BE2C (cell line): ENCODE measurements around the gene FBXO10.
A peak's percentile ranks its signal among the peaks of the same experiment; 100 is the strongest.
"Not testable (repeated sequence)": the region's sequence is repeated elsewhere in the genome, so short reads cannot be mapped to it uniquely, and the experiment has no call there.

Source experiments
- DNase-seq: peaks from one replicate; pipeline ENCODE4 v3.0.0-alpha.2; 2020
- H3K27me3 ChIP-seq: fragments of 250-450 bp; sonication (Bioruptor Pico); 2 replicates; pipeline ENCODE4 v1.5.1; 2020; ENCODE audit warnings: mild to moderate bottlenecking
- H3K36me3 ChIP-seq: fragments of 250-450 bp; sonication (Bioruptor Pico); 2 replicates; pipeline ENCODE4 v1.5.1; 2020; ENCODE audit warnings: mild to moderate bottlenecking
- H3K4me1 ChIP-seq: fragments of 250-450 bp; sonication (Bioruptor Pico); 2 replicates; pipeline ENCODE4 v1.5.1; 2020
- H3K4me3 ChIP-seq: 2 replicates; pipeline ENCODE4 v1.5.1; 2011; ENCODE audit warnings: low read depth, low read length
- H3K9me3 ChIP-seq: fragments of 250-450 bp; sonication (Bioruptor Pico); 2 replicates; pipeline ENCODE4 v1.5.1; 2020
- CTCF ChIP-seq: IDR thresholded peaks from 2 replicates; pipeline ENCODE4 v1.5.1; 2012; ENCODE audit warnings: mild to moderate bottlenecking, low read depth, low read length

Gene FBXO10

GRCh38 chr9:37476930-37477329 lies 99.2 kb downstream of the FBXO10 start:
- Histone ChIP-seq H3K4me3 (no peak overlapping the region), H3K9me3 (peaks cover 2% of the 10 kb centered on the region; the same call in 1 of the 2 replicates), H3K4me1 (no peaks in the 10 kb centered on the region), H3K36me3 (no peaks in the 10 kb centered on the region), H3K27me3 (peaks cover 12% of the 10 kb centered on the region; the same call in 1 of the 2 replicates)
- no peak for DNase-seq
- no peak for TF ChIP-seq CTCF

GRCh38 chr9:37474438-37474837 lies 101.7 kb downstream of the FBXO10 start:
- H3K4me3 ChIP-seq, result no peak overlapping the region
- no peak for TF ChIP-seq CTCF
- peaks cover 12% of the 10 kb centered on the region; the same call in 1 of the 2 replicates for H3K27me3 ChIP-seq
- no peaks in the 10 kb centered on the region for H3K4me1 ChIP-seq
- H3K9me3 ChIP-seq, result peaks cover 2% of the 10 kb centered on the region; the same call in 1 of the 2 replicates
- DNase-seq, result no peak
- H3K36me3 ChIP-seq, result no peaks in the 10 kb centered on the region

- not testable (repeated sequence) for H3K9me3 ChIP-seq, H3K4me3 ChIP-seq, H3K36me3 ChIP-seq, DNase-seq, H3K4me1 ChIP-seq
- peaks cover 12% of the 10 kb centered on the region; the same call in 1 of the 2 replicates for H3K27me3 ChIP-seq
These were observed 102.2 kb downstream of the FBXO10 start for GRCh38 chr9:37473982-37474381.

GRCh38 chr9:37471942-37472684 lies 104.1 kb downstream of the FBXO10 start:
- Histone ChIP-seq H3K27me3 (no peaks in the 10 kb centered on the region), H3K4me3 (no peak overlapping the region), H3K9me3 (peaks cover 2% of the 10 kb centered on the region; the same call in 1 of the 2 replicates), H3K4me1 (no peaks in the 10 kb centered on the region), H3K36me3 (no peaks in the 10 kb centered on the region)
- DNase-seq, result no peak
- no peak for TF ChIP-seq CTCF

GRCh38 chr9:37468620-37469019 lies 107.6 kb downstream of the FBXO10 start:
- H3K9me3 ChIP-seq, result no peaks in the 10 kb centered on the region
- no peak for DNase-seq
- no peaks in the 10 kb centered on the region; the same call in 1 of the 2 replicates for H3K4me1 ChIP-seq
- no peak overlapping the region for H3K4me3 ChIP-seq
- H3K36me3 ChIP-seq, result no peaks in the 10 kb centered on the region
- no peaks in the 10 kb centered on the region for H3K27me3 ChIP-seq
- TF ChIP-seq CTCF, result no peak

GRCh38 chr9:37467530-37467929 lies 108.7 kb downstream of the FBXO10 start:
- not testable (repeated sequence) for H3K9me3 ChIP-seq, H3K36me3 ChIP-seq, H3K4me1 ChIP-seq, H3K4me3 ChIP-seq, H3K27me3 ChIP-seq, DNase-seq

- no peak for TF ChIP-seq CTCF
These were observed 110.0 kb downstream of the FBXO10 start for GRCh38 chr9:37466037-37466709.

More at GRCh38 chr9:37466037-37466709, 110.0 kb downstream of the FBXO10 start:
- Histone ChIP-seq H3K27me3 (no peaks in the 10 kb centered on the region), H3K4me1 (no peaks in the 10 kb centered on the region; the same call in 1 of the 2 replicates), H3K36me3 (no peaks in the 10 kb centered on the region), H3K9me3 (no peaks in the 10 kb centered on the region), H3K4me3 (peak overlapping the region; percentile 74)
- DNase-seq, result peak; percentile 87
